Adrenal gland (tissue), 12 donors: ENCODE measurements around the gene MAN1B1. TPM values are rescaled to one million over a fixed set of nuclear protein-coding genes. Genes with fewer than 3 reads are reported as not detected.
"Not testable (repeated sequence)": the region's sequence is repeated elsewhere in the genome, so short reads cannot be mapped to it uniquely, and the experiment has no call there.

Experiments used
- DNase-seq, 7 donors: peaks; one replicate each; pipeline ENCODE4 v3.0.0-alpha.2; 2019 to 2020
- H3K27ac ChIP-seq, 5 donors: fragments of 200-600 bp; sonication (generic) in 4 of 5; 1 replicate in 3 of 5; 2 replicates in 2 of 5; pipeline versions ENCODE4 v1.5.1 to v1.8.0; 2016 to 2020; ENCODE audit warnings: mild to moderate bottlenecking in 1 of 5
- H3K27me3 ChIP-seq: fragments of 200-600 bp; 2 replicates; pipeline ENCODE4 v1.8.0; 2021
- H3K36me3 ChIP-seq, 2 donors: fragments of 200-600 bp; replicated peaks in 1 of 2; 1 replicate in 1 of 2; 2 replicates in 1 of 2; pipeline versions ENCODE4 v1.5.1 to v1.8.0; 2018 to 2022
- H3K4me1 ChIP-seq, 2 donors: fragments of 200-600 bp; replicated peaks in 1 of 2; 1 replicate in 1 of 2; 2 replicates in 1 of 2; pipeline versions ENCODE4 v1.5.1 to v1.8.0; 2018 to 2021
- H3K4me3 ChIP-seq, 4 donors: fragments of 200-600 bp; sonication (generic) in 3 of 4; one replicate each; pipeline ENCODE4 v1.5.1; 2016 to 2018
- H3K9me3 ChIP-seq, 3 donors: fragments of 200-600 bp; sonication (generic) in 1 of 3; replicated peaks in 1 of 3; 1 replicate in 2 of 3; 2 replicates in 1 of 3; pipeline versions ENCODE4 v1.5.1 to v1.8.0; 2016 to 2021
- CTCF ChIP-seq, 6 experiments: fragments of 450-650 bp in 4 of 6; fragments of 200-600 bp in 2 of 6; sonication (generic) in 1 of 6; IDR thresholded peaks; 1 replicate in 5 of 6; 2 replicates in 1 of 6; pipeline versions ENCODE4 v1.5.1 to v1.8.0; 2016 to 2021; ENCODE audit warnings: antibody characterized with exemption in 6 of 6, mild to moderate bottlenecking in 2 of 6, moderate library complexity in 1 of 6
- POLR2A ChIP-seq, 2 donors: fragments of 450-650 bp; IDR thresholded peaks; one replicate each; pipeline ENCODE4 v1.6.1; 2017; ENCODE audit warnings: antibody characterized with exemption in 2 of 2, mild to moderate bottlenecking in 2 of 2, moderate library complexity in 1 of 2
- WGBS, 4 donors: extraction: QIAGEN DNeasy Blood & Tissue Kit in 2 of 4; methylation state at CpG; one replicate each; pipeline versions ENCODE4 v1.1.5 to v1.1.7; 2013 to 2017; 5-methylcytosine and 5-hydroxymethylcytosine counted together
- intact Hi-C, 2 donors: fragments of 100-400 bp; cut with DNase I; formaldehyde crosslinking; loops; one replicate each; pipeline versions ENCODE4 v1.14.1 to v1.15.0; 2022 to 2023
- polyA plus RNA-seq, 3 donors: library from polyadenylated mRNA; stranded (reverse); fragments of 200-250 nt in 2 of 3; fragments of 350-450 nt in 1 of 3; fragmentation: Illumina TruSeq in 1 of 3; extraction: RNeasy Lipid Tissue Mini Kit (QIAGEN cat#74804) in 1 of 3; gene quantifications; one replicate each; pipeline ENCODE4 v1.2.3, GENCODE V29; 2013 to 2014
- total RNA-seq, 9 donors: library from RNA; depleted of rRNA in 4 of 9; stranded (reverse); fragments of >200 nt in 4 of 9; fragments of 120-200 nt in 1 of 9; fragmentation: NEBNext Ultra II Directional in 1 of 9; extraction: Animal tissue kit (Norgen Biotek cat#: 25700) in 1 of 9; gene quantifications; one replicate each; pipeline versions ENCODE4 v1.1.0 to v1.2.4, GENCODE V29; 2013 to 2023
- donor health status: healthy with polysubstance abuse.
- donor health status: Bipolar disorder and iron deficiency.
- donor health status: DM: yes; HTN: yes; CAD: no.
- donor health status: DM: no; HTN: no; CAD: no.
- donor health status: DM: no; HTN: no; CAD: no.
- donor health status: DM: yes; HTN: yes; CAD: no.

The MAN1B1 gene
- total and polyA plus RNA-seq, 12 donors = 44.4 to 138 (median 67.9) TPM

GRCh38 chr9:137062384-137062783 lies 24.4 kb upstream of the MAN1B1 start:
- Histone ChIP-seq H3K4me1 (no peaks in the 10 kb centered on the region), H3K27ac (no peak overlapping the region), H3K36me3 (no peaks in the 10 kb centered on the region), H3K9me3 (no peaks in the 10 kb centered on the region), H3K27me3 (no peaks in the 10 kb centered on the region), H3K4me3 (no peak overlapping the region)
- DNase-seq = no peak
- intact Hi-C loops = no loop called here
- WGBS, 4 donors = 84 to 93% (median 85%) methylated on average over 6 to 15 of the region's 15 CpGs
- TF ChIP-seq POLR2A (IDR thresholded peaks at IDR 0.05) = no peak
- TF ChIP-seq CTCF (IDR thresholded peaks at IDR 0.05) = no peak

GRCh38 chr9:137062798-137063197 lies 24.0 kb upstream of the MAN1B1 start:
- H3K36me3 ChIP-seq, H3K27me3 ChIP-seq, intact Hi-C loops, DNase-seq, H3K9me3 ChIP-seq, H3K4me3 ChIP-seq, H3K4me1 ChIP-seq, H3K27ac ChIP-seq: not testable (repeated sequence)
- WGBS, 4 donors = 75 to 96% (median 89%) methylated on average over 5 to 7 of the region's 9 CpGs; no CpG with 5 or more reads in 1 of the 4 donors

- no peak for DNase-seq
- intact Hi-C loops = no loop called here
- 64 to 90% (median 78%) methylated on average over 2 to 26 of the region's 26 CpGs for WGBS, 4 donors
- no peak for TF ChIP-seq CTCF (IDR thresholded peaks at IDR 0.05)
- no peak for TF ChIP-seq POLR2A (IDR thresholded peaks at IDR 0.05)
- H3K9me3 ChIP-seq = no peaks in the 10 kb centered on the region
- no peaks in the 10 kb centered on the region for H3K27me3 ChIP-seq
- no peak overlapping the region for H3K4me3 ChIP-seq
- no peak overlapping the region for H3K27ac ChIP-seq
- H3K36me3 ChIP-seq = no peaks in the 10 kb centered on the region
- H3K4me1 ChIP-seq = no peaks in the 10 kb centered on the region
Measured at GRCh38 chr9:137063311-137064026, 23.3 kb upstream of the MAN1B1 start.

- no peaks in the 10 kb centered on the region for H3K4me1 ChIP-seq
Measured at GRCh38 chr9:137064027-137064879, 22.5 kb upstream of the MAN1B1 start.

More at GRCh38 chr9:137064027-137064879, 22.5 kb upstream of the MAN1B1 start:
- Histone ChIP-seq H3K4me3 (no peak overlapping the region), H3K27ac (no peak overlapping the region), H3K36me3 (no peaks in the 10 kb centered on the region), H3K9me3 (no peaks in the 10 kb centered on the region), H3K27me3 (peaks cover 7% of the 10 kb centered on the region)
- 44 to 75% (median 57%) methylated on average over 20 to 55 of the region's 55 CpGs for WGBS, 4 donors
- intact Hi-C loops = no loop called here
- DNase-seq = peak; percentile 59 to 84 (median 74)
- peak; percentile 84 to 98 (median 94) for TF ChIP-seq CTCF (IDR thresholded peaks at IDR 0.05)
- TF ChIP-seq POLR2A (IDR thresholded peaks at IDR 0.05) = no peak
